Fibroblast of skin of left quadriceps (primary cell): ENCODE measurements around the gene STAB2.

Experiments
- DNase-seq, 2 experiments: peaks; one replicate each; pipeline ENCODE4 v3.0.0-alpha.2; 2013; ENCODE audit warnings: low read depth in 2 of 2

The STAB2 gene

DNA sequence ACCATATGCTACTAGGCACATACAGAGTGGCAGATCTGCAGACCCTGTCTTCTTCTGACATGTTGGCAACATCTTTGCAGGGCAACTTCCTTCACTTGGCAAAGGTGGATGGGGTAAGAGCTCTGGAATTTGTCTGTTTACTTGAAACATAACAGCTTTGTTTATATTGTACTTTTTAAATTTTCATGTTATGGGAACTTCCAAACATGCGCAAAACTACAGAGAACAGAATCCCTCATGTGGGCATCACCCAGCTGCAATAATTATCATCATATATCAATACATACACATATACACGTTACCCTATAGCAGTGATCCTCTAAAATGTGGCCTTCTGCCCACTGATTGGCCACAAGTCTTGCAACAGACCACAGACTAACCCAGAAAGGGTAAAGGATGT lies 103.4 kb downstream of the STAB2 start:
- no peak for DNase-seq

DNA sequence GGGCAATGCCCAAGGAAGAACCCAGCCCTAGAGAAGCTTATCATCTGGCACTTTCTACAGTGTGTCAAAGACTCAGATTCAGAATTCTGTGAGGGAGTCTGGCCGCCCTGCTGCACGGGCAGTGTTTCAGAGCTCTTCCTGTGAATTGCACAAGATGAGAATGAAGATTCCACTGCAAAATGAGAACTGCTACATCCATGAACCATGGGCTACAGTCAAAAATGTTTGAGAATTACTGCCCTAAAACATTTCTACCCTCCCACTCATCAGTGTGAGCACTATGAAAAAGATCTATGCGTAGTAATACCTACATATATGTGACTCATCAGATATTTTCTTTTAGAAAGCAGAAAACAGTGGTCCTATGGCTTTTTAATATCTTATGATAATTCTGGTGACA lies 104.0 kb downstream of the STAB2 start:
- no peak for DNase-seq

DNA sequence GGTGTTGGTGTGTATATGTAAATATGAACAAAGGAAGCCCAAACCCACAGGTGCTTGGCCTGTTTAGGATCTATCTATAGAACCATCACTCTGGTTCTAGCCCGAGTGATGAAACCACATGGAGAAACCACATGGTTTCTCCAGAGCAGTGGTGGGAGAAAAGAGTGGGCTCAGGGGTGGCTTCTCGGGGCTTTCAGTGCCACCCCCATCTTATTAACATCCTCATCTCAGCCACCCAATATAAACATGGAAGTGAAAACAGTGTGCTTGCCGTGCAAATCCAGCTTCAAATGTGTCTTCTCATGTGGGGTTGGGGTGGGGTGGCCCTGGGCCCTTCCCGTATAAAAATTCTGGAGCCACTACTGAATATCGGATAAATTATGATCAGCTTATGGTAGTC lies 109.0 kb downstream of the STAB2 start:
- no peak for DNase-seq

DNA sequence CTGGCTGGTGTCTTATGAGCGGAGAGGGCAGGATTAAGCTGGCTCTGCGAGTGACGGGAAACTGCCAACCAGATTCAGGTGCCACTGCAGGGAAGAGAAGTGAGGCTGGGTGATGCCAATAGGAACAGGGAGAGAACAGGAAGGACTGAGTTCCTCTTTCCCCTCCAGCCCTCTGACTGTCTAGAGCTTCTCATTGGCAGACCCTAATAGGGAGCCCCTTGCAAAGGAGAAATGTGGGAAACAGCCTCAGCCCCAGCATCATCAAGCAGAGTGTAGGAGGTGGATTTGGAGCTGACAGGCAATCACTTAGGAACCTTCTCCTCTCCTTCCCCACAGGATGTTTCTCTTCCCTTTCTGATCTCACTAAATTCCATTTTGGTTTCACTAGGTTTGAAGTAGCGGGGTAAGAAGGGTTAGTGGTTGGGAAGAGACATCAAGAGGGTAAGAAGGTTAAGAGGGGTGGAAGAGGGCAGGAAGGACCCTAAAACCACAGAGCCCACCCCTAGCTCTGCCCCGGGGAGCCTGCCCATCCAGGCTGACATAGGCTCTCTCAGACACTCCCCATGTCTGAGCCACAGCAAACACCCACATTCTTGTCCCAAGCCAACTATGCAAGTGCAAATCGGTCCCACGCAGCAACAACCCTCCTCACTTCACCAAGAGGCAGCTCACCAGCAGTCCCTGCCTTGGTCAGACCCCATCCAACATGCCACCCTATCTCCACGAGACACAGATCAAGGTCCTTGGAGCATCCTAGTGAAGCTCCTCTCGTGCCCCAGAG lies 111.1 kb downstream of the STAB2 start:
- DNase-seq: no peak

DNA sequence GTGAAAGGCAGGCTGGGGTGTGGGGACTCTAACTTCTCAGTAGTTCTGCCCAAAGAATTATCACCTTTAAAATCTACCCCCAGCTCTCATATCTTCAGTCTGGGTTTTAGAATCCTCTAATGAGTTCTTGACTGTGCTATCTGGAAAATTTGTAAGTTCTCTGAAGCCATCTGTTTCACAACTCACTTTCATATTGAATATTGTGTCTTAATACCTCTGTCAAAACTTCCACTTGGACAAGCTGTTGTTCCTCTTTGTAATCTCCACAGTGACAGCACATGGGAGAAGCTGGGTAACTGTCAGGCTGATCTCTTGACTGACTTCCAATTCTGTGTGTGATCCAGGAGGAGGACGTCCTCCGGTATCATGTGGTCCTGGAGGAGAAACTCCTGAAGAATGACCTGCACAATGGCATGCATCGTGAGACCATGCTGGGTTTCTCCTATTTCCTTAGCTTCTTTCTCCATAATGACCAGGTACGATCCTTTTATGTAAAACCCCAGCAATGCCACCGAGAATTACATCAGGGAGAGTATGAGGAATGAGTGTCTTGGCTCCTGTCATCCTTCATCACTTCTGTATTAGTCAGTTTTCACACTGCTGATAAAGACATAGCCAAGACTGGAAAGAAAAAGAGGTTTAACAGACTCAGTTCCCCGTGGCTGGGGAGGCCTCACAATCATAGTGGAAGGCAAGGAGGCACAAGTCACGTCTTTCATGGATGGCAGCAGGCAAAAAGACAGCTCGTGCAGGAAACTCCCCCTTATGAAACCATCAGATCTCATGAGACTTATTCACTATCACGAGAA lies 111.9 kb downstream of the STAB2 start:
- DNase-seq: no peak

DNA sequence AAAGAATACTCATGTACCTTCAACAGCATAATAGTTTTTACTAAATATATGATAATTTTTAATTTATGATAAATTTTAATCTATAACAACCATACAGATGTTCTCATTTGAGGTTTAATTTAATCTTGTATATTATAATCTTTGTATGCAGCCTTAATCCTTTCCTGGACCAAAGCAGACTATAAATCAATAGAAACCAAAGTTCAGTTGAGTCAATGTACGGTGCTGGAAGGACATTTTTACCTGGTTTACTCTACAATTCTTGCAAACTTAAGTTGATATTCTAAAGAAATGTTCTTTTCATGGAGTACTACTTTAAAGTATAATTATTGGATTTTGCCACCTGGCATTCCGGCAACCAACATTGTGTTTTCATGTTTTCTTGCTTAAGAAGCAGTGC lies 118.0 kb downstream of the STAB2 start:
- DNase-seq: no peak

DNA sequence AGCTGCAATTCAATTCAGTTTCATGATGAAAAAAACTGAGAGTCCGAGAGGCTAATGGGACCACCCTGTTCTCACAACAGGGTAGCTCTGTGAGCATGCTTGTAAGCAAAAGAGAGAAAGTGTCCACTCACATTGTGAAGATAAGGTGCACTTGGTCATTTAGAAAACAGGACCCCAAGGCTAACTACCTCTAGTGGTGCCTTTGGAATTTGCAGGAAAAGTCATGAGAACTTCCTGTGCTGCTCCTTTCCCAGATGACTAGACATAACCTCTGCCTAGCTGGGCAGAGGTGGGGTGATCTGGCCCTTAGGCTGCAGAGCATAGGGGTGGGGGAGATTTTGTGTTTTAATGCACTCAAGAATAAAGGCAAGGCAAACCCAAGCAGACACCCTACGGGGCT lies 118.9 kb downstream of the STAB2 start:
- DNase-seq: no peak

DNA sequence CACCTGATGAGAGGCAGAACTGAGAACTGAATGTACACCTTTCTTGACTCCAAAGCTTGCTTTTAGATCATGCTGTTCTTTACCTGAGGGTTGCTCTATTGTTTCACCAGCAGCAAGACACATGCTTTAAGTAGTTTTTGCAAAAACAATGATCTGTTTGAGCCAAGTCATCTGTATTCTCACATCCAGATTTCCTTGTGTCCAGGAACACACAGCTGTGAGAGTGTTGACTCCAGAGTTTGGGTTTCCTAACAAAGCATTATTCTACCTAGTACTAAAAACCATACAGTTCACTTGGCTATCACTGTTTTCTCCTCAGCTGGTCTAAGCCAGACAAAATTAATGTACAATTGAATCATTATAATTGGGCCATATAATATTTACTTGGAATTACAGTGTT lies 120.4 kb downstream of the STAB2 start:
- DNase-seq: no peak

DNA sequence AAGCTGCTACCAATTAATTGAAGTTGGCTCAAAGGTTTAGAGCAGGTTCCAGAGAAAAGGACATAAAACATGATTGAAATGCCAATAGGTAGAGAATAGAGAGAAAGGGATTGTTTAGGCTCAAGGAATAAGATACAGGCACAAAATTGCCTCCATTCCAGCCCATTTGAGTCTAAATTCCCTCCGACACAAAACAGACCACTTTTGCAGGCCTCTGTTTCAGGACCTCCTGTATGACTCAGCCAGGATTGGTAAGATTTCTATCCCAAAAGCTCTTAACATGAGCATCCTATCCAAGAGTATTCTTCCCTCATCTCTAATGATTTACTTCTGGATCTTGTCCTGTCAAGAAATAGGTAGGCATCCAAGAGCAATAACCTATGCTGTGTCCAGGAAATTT lies 123.5 kb downstream of the STAB2 start:
- DNase-seq: no peak

DNA sequence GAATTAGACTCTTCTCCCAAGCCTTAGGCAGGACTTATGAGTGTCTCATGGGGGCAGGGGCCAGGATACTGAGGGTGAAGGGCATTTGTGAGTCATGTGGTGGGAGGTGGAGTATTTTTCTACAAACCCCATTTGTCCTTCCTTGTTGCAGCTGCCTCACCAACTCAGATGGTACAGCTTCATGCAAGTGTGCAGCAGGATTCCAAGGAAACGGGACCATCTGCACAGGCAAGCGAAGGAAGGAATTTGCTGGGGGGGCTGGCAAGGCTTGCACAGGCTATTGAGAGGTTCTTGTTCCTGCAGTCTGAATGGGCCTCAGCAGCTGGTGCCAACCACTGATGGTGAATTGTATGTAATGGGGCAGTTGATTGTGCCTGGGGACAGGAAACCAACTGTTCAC lies 125.1 kb downstream of the STAB2 start:
- no peak for DNase-seq

DNA sequence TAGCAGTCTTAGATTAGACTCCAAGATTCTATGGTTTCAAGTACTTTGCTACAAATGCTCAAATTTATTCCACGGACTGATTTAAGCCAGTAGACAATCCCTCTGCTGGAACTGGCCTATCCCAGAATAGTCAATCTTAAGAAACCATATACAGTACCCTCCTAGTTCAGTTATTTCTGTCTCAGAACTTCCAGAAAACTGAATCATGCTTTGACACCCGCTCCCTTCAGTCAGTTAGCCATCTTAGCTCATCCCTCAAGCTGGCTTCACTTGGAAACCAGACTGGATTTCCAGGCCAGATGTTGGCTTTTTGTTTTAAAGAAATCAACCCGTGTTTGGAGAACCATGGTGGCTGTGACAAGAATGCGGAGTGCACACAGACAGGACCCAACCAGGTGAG lies 128.4 kb downstream of the STAB2 start:
- DNase-seq: no peak

DNA sequence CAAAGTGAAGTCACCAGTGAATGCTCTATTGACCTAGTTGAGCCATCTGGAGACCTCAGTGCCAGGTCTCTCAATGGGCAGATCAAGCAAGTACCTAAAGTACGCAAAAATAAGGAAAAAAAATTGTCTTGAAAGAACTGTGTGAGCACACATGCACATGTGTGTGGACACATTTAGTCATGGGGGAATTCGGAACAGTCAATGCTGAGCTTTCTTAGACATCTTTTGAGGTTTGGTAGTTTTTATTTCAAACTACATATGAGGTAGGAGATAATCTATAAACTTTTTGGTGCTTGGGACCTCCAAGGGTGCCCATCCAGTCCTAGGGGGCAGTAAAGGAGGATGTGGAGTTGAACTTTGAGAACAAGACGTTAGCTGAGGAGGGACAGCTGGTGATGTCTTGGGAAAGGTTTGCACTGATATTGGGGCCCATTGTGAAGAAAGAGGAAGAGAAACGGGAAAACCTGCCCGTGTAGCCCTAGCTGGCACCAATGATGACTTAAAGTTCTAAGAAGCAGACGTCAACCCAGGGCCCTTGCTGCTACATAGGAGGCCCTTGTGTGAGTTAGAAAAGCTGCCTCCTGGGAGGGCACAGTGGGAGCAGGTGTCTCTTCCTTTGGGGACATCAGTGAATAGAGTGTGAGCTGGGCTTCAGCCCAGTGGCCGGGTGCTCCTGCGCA lies 129.6 kb downstream of the STAB2 start:
- DNase-seq: no peak

DNA sequence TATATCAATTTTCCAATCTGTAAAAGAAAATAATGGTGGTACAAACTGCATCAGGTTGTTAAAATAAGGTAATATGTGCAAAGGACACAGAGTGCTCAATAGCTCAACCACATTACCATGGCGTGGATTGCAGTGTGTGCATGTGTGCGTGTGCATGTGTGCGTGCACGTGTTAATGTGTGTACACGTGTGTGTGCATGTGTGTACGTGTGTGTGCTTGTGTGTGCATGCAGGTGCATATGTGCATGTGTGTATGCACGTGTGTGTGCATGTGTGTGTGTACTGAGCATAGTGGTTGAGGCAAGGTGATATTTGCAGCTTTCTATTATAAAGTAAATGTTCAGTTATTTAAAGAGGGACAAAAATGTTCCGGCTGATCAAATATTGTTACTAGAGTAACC lies 138.3 kb downstream of the STAB2 start:
- no peak for DNase-seq

DNA sequence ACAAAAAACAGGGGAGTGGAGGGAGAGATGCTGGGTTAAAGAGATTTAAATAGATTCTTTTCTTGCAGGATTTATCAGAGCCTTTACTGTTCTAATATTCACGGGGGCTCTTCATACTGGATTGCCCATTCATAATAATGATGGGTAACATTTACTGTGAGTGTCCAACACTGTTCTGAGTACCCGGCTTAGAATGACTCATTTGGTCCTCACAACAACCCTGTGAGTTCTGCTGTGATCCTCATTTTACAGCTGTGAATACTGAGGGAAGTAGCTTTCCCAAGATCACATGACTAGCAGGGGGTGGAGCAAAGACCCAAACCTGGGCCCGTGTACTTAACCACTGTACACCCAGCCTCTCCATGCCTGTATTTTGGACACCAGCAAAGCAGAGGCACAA lies 140.6 kb downstream of the STAB2 start:
- DNase-seq: no peak

DNA sequence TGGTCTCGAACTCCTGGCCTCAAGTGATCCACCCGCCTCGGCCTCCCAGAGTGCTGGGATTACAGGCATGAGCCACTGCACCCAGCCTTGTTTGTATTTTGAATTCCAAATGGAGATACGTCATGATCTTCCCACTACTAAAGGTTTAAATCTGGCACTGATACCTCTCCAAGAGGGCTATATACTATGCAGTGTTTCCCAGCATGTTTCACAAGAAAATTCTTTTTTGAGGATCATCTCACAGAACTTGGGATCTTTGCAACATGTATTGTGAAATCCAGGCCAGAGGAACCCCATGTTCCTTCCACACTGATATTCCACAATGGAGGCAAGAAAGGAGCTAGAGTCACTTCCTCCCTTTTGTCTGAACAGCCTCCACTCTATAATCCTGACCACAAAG lies 141.2 kb downstream of the STAB2 start:
- no peak for DNase-seq

DNA sequence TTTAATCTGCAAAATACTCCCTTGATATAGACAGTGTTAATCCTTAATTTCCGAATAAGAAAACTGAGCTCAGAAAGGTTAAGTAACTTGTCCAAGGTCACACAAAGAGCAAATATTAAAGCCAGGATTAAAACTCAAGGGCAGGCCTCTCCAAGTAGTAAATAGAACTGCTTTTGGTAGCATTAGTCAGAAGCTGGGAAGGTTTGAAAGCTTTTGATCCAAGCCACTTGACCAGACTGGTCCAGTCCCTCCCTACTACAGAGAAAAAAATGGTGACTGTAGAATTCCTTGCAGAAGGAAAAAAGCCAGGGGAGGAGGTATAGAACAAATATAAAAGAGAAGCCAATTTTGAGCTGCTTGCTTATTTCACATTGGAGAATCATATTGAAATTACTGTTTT lies 142.4 kb downstream of the STAB2 start:
- no peak for DNase-seq

DNA sequence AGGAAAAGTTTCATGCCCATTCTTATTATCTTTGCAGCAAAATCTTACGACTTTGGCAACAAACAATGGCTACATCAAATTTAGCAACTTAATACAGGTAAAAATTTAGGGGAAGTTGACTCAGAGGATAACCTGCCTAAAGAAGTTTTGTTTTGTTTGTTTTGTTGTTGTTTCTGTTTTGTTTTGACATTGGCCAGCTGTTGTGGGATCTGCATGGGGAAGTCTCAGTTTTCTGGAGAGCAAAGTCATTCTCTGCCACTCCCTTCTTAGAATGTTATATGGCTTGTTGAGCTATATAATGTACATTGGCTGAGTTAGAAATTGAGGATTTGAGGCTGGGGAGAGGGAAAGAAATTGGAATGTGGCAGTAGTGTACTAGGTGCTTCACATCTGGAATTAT lies 144.5 kb downstream of the STAB2 start:
- no peak for DNase-seq

DNA sequence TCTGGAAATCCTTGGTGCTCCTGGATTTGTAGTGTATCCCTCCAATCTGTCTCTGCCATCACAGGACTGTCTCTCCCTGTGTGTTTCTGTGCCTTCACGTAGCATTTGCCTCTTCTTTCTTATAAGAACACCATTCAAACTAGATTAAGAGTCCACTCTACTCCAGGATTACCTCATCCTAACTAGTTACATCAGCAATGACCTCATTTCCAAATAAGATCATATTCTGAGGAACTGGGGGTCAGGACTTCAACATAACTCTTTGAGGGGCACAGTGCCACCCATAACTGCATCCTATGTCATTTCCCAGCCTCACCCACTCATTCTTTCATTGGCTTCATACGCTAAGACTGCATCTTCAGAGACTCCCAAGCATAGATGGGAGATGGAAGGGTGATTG lies 147.8 kb downstream of the STAB2 start:
- DNase-seq: no peak

DNA sequence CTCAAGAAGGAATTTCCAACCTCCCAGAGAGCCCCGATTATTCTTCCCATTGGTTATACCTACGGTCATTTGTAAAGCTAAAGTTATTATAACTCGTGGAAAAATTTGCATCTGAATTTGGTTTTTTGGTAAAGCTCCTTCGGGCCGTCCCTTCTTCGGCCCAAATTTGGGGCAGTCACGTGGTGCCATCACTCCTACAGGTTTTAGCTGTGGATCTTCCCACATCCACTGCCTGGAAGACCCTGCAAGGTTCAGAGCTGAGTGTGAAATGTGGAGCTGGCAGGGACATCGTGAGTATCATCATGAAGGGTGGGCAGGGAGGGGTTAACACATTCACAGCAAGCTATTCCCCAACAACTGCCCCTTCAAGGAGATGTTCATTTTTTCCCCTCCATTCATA lies 148.2 kb downstream of the STAB2 start:
- no peak for DNase-seq

DNA sequence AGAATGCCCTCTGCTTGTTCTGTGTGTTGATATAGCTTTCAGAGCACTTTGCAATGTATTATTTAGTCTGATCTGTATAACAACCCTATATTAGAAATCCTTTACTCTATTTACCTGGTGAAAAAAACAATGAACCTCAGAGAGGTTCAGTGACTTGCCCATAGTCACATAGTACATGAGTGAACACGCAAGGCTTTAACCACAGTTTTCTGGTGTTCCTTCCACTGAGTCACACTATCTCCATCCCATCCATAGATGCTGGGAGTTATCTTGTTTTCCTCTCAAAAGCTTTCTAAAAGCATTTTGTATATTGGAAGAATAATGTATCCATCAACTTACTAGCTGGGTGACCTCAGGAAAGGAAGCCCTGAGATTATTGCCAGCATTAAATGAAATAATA lies 149.5 kb downstream of the STAB2 start:
- DNase-seq: no peak

DNA sequence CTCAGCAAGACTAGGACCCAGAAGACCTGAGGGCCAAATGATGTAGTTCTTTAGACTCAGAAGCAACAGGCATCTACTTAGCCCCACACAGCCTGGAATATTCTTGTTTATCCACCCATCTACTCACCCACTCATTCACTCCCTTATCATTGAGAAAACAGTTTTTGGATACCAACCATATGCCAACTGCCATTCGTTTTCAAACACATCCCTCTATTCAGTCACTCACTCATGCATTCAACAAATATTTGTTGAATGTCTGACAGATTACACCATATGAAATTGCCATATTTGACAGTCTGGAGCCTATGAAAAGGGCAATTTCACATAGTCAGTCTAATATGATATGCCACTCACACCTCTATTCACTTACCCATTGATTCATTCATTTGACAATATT lies 150.8 kb downstream of the STAB2 start:
- no peak for DNase-seq

DNA sequence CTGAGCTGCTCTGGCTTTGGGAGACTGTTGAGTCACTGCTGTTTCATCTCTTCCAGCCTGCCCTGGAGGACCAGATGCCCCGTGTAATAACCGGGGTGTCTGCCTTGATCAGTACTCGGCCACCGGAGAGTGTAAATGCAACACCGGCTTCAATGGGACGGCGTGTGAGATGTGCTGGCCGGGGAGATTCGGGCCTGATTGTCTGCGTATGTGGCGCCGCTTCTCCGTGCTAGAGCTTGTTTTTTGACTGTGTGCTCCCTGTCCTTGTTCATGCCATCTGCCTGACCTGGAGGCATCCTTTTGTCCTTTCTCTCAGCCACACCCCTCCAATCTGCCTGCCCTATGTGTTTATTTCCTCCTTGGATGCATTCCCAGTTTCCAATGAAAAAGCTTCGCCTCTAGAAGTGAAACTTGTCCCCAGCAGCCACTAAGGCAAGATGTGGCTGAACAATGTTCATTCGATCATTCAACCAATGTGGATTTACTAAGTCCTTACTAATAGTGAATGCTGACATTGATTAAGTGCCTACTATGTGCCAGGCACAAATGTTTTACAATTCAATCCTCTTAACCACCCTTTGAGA lies 155.4 kb downstream of the STAB2 start:
- no peak for DNase-seq

DNA sequence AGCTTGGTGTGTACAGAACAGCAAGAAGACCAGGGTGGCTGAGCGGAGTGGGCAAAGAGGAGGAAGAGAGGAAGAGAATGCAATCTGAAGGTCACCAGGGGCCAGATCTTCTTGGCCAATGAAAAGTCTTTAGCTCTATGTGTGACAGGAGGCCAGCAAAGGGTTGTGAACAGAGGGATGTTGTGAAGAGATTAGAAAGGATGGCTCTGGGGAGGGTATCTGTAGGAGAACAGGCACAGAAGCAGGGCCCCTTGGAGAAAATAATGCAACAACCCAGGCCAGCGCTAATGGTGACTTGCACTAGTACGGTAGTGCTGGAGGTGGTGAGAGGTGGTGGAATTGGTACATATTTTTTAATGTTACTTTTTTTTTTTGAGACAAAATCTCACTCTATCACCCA lies 156.7 kb downstream of the STAB2 start:
- no peak for DNase-seq
